Hindlimb muscle (tissue), 1 donor: ENCODE measurements around the gene POC1A. TPM values are rescaled to one million over a fixed set of nuclear protein-coding genes. Genes with fewer than 3 reads are reported as not detected.

Experiments
- DNase-seq: peaks from one replicate; pipeline ENCODE4 v3.0.0-alpha.2; 2013
- polyA plus RNA-seq: library from polyadenylated mRNA; unstranded; fragments of 120-200 nt; gene quantifications from one replicate; pipeline ENCODE4 v1.2.1, GENCODE V29; 2013; ENCODE audit not compliant: insufficient read length

Gene POC1A
- polyA plus RNA-seq, 1 donor: 4.2 TPM

DNA sequence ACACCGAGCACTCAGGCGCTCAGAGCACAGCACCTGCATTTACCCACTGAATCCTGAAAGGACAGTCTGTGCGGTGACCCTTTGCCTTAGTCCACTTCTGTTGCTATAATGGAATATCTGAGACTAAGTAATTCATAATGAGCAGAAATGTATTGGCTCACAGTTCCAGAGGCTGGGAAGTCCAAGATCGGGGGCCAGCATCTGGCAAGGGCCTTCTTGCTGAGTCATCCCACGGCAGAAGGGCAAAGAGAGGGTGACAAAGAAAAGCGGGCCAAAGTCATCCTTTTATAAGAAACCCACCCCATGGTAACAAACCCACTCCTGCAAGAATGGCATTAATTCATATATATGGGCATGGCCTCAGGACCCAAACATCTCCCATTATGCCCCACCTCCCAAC is 27.7 kb downstream of the POC1A start:
- DNase-seq: no peak

DNA sequence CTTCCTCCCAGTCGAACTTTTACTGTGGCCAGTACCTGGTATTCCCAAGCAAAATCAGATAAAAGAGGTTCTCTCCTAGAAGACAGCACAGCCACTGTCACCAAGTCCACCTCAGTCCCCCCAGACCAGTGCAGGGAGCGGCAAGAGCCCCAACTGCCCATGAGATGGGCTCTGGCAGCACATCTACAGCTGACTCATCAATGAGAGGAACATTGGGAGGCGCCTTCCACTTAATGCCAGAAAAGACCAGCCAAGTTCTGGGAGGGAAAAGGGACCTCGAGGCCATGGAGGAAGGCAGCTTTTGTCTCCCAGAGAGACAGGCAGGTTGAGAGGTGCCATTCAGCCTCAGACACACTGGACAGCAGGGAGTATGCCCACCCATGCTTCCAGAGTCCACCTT is 28.2 kb downstream of the POC1A start:
- no peak for DNase-seq

DNA sequence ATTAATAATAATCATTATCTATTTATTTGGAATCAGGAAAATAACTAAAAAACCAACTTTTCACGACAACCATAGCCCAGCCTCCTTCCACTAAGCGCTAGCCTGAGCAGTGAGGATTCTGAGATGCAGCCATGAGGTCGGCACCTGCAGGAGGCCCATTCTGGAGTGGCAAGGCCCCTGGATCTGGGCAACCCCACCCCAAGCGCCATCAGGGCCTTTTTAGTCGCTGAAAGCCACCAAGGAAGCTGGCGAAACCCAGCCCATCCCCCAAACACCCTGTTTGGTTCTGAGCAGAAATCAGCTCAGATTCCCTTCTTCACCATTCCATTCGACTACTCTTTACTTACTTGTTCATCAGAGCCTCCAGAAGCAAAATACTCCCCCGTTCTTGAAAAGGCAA is 29.5 kb downstream of the POC1A start:
- no peak for DNase-seq

DNA sequence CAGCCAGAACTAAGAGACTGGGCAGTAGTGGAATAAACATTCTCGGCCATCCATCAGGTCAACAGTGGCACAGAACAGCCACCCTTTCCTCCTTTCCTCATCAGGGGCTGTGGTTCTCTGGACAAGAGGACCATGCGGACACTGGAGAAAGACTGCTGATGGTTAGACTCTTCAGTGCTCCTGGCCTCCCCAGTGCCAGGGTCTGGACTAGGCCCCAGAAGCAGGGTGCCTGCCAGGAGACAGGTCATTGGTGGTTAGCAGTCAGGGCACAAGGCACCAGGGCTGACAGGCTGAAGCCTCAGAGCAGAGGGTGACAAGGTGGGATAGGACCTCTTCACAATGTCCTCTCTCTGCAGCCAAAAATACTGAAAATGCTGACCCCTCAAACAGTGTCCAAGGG is 30.1 kb downstream of the POC1A start:
- no peak for DNase-seq

DNA sequence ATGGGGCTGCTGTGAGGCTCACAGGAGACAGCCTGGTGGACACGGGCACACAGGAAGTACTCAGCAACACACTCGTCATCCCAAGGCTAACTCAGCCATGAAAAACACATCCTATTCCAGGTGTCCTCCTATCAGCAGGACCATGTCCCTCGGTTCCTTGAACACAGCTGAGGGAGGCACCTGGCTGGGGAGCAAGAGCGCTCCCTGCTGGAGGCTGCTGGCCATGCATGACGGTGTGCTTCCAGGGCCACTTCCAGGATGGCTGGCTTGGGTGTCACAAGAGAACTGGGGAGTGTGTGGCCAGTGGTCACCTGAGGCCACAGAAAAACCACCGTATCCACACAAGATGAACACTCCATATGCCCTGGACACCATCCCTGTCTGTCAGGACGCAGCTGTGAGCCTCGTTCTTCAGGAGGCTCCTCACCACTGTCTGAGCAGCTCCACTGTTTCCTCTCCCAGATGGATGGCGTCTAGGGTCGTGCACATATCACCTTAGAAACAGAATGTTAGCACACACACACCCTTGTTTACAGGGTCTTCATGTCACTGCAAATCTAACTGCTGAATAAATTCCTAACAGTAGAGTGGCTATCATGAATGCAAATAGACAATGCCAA is 31.0 kb downstream of the POC1A start:
- peak; percentile 80 for DNase-seq

DNA sequence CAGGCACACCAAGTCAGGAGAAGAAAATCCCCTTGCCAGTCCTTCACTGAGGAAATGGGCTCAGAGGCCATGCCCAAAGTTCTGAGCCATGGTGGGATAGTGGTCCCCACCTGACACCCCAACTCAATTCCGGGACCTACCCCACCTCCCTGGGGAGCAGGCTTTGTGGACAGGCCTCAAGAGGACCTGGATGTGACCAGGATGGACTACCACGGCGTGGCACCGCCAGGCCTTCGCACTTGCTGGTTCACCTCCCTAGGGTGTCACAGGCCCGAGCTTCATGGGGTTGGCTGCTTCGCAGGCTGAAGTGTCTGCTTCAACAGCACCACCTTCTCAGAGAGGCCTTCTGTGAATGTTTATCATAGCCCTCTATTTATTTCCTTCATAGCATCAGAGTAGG is 31.7 kb downstream of the POC1A start:
- no peak for DNase-seq

DNA sequence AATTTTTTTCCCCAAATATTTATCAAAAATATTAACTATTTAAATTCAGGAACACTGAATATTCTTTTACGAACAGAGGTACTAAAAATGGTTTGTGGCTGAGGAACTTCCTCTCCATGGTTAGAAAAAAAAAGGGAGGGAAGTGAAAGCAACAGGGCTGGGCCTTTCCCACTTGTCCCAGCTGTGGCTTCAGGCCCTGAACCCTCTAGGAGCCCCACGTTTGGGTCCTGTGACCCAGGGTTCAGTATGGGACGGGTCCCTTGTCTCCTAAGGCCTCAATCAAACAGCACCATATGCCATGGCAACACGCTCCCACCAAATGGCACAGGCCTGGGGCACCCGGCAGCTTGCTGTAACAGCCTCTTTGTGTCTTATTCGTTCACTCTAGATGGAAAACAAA is 32.4 kb downstream of the POC1A start:
- no peak for DNase-seq

DNA sequence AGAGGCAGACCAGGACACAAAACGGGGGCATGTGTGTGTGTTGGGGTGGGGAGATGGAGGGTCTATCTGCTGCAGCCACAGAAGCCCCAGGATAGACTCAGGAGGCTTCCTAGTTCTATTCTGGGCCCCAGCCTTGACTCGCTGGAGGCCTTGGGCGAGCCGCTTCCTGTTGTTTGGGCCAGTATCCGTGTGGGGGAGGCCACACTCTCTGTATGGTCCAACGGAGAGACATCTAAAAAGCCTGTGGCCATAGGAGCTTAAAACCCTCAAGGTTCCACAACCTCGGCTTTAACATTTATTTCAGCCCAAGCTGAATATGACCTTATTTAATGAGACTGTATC is 32.8 kb downstream of the POC1A start:
- no peak for DNase-seq

DNA sequence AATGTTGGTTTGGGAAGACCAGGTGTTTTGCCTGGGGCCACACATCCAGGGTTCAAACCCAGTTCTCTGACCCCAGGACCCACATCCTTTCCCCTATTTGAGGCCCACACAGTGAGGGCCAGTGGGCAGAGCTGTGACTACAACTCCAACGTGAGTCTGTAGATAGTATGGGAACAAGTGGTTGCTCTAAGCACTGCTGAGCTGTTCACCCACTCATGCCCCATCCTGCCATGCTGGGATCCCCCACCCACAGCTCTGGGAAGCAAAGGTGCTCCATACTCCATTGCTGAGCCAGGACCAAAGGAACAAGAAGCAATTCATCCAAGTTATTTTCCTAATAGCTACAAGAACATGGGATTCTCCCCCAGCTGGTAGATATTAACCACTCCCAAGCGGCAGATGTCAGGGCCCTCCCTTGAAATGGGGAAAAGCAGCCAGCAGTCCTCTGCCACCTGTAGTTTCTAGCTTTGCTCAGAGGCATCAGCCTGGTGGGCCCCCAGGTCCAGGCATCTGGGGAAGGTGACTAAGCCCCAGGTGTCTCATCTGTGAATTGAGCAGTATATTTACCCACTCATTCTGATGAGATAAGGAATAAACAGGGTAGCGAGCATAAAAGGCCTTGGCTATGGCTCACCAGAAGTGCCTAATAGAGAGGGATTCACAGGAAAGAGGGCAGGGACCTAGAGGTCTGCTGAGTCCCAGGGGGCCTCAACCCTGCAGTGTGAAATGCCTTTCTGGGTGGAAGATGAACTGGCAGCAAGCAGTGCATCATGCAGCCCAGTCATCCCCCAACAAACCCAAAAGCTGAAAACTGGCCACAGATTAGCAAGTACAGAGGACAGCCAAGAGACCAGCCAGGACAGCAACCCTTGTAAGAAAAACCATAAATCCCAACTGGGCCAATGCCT is 33.4 kb downstream of the POC1A start:
- no peak for DNase-seq

DNA sequence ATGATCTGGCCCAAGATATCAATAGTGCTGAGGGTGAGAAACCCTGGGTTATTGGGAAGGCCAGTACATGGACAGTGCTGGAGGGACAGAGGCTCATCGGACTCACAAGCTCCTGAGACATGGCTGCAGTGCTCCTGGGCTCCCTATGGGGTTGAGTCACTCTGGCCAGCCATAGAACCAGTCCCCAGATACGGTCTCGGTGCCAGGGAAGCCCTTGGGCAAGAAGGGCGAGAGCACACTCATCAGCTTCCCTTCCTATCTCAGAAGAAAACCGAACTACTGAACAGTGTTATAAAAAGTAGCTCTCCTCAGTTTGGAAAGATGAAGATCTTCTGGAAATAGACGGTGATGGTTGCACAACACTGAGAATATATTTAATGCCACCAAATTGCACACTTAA is 34.4 kb downstream of the POC1A start:
- DNase-seq: no peak

DNA sequence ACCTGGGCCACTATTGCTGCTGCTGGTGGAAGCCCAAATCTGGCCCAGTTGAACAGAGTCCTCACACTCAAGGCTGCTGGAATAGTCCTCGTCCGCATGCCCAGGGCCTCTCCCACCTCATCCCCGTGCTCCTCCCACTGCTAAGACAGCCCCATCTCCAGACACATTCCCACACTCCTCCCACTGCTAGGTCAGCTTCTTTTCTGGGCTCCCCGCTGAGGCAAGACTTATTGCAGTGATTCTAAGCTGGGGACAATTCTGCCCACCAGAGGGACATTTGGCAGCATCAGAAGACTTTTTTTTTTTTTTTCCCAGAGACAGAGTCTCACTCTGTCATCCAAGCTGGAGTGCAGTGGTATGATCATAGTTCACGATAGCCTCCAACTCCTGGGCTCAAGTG is 35.1 kb downstream of the POC1A start:
- no peak for DNase-seq

DNA sequence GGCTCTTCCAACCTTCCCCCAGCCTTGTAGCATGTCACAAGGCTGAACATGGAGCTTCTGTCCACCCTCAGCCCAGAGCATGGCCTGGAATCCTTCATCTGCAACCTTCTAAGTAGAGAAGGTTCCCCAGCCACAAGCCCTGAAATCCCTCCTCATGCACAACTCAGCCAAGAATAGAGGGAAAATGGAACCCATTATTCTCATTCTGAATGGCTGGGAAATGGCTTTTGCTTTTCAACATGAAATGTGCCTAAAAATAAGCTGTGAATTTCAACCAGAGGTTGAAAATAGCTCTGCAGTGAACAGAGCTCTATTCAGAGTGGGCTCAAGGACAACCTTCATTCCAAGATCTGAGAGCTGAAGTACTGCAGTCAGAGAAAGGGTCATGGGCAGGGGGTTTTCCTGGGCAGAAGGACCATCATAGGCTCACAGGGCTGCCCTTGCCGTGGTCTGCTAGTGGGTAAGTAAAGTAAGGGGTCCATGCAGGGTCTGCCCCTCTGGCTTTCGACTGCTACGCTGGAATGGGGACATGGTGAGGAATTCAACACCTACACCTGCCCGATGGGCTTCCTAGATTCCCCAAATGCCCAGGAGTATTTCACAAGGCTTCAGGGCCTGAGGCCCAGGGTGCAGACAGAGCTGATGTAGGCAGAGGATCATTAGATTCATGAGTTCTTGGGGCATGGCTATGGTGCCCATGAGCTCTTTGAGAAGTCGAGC is 35.9 kb downstream of the POC1A start:
- no peak for DNase-seq

DNA sequence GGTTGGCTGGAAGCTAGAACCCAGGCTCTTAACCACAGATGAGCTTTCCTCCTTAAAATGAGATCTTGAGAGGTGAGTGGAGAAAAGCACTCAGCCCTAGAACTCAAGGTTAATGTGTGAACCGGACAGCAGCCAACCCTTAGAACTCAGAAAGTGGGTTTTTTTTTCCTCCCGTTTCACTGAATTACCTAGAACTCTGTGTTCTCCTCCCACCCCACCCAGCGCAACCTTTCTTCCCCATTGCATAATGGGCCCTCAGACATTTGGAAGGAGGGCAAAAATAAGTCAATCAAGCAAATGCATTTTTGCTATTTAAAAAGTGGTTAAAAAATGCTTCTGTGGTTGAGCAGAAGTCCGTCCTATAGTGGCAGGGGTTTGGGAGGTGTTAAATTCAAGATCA is 36.7 kb downstream of the POC1A start:
- DNase-seq: no peak

DNA sequence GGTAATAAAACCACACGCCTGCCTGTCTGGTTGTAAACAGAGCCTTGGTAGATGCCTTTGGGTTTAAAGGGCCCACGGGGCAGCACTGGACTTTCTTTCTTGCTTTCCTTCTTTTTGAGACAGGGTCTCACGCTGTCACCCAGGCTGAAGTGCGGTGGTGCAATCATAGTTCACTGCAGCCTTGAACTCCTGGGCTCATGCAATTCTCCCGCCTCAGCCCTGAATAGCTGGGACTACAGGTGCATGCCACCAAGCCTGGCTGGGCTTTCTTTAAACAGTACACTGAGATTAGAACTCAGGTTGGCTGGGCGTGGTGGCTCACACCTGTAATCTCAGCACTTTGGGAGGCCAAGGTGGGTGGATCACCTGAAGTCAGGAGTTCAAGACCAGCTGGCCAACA is 42.2 kb downstream of the POC1A start:
- DNase-seq: no peak

DNA sequence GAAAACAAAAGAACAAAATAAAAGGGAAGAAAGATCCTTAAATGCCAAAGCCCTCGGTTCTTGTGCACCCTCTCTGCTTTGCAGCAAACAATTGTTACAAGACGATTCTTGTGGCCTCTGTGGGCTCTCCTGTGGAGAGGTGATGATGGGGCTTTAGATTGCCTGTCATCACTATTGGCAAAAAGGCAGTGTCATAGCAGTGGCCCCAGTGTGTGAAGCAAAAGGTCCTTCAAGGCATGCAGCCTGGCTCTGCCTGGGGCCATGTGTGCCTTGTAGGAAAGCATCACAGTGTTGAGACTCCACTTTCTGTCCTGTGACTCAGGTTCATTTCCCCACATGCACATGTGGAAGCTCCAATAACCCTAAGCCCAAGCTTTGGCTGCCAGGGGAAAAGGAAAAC is 43.7 kb downstream of the POC1A start:
- DNase-seq: no peak

DNA sequence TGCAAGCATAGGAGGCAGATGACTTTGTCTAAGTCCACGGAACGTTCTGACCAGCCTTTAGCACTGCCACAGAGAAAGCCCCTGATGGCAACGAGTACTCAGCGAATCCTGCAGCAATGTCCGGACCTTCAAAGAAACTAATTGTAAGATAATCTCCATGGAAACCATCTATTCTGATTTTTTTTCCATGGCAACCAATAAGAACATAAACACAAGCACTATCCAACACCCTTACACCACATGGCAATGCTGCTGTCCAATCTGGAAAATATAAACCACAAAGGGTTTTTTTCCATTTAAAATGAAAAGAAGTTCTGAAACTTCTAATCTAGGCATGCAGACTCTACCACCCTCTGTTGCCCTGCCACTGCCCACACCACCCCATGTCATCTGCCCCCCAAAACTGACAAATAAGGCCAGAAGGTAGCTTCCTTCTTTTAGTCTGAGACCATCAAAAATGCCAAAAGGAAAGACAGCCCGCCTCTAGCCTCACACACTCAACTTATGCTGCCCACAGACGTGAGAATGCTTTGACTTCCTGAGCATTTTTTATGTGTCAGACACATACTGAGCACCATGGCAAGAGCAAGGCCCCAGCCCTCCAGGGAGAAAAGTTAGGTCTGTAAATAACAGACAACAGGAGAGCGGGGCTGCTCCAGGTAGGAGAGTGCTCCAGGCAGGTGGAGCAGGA is 44.5 kb downstream of the POC1A start:
- no peak for DNase-seq

DNA sequence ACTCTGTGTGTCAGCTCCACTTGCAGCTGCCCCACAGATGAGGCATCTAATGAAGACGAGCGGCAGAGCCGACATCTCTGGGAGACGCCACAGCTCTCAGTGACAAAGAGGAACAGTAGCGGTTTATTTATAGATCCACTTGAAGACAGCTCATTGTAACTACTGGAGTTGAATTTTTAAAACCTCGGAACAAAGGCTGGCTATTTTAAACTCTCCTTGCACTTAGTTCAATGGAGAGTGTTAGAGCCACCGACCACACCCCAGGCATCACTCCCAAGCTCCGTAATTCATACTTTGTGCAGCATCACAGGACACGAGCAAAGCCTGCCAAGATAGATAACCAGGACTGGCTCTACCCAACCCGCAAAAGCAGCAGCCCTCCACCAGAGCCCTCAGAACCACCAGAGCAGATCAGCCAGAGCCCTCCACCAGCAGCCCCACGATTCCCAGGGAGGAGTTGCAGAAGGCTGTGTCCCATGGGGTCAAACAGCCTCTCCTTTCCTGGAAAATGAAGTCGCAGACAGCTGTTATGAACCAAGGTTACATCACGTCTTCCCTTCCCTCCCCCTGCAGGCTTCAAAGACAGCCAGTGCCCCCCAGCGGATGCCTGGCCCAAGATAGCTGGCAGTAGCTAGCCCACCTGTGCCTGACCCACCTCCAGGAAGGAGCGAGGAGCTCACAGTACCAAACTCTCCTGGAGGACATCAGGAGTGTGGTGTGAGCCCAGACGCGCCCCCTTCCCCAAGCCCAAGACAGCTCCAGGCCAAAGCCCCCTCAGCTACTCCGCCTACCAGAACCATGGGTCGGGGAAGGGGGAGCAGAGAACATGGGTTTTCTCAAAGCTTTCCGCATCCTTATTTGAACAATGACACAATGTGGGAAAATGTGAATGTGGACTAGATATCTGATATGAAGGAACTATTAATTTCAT is 45.7 kb downstream of the POC1A start:
- DNase-seq: peak; percentile 80

DNA sequence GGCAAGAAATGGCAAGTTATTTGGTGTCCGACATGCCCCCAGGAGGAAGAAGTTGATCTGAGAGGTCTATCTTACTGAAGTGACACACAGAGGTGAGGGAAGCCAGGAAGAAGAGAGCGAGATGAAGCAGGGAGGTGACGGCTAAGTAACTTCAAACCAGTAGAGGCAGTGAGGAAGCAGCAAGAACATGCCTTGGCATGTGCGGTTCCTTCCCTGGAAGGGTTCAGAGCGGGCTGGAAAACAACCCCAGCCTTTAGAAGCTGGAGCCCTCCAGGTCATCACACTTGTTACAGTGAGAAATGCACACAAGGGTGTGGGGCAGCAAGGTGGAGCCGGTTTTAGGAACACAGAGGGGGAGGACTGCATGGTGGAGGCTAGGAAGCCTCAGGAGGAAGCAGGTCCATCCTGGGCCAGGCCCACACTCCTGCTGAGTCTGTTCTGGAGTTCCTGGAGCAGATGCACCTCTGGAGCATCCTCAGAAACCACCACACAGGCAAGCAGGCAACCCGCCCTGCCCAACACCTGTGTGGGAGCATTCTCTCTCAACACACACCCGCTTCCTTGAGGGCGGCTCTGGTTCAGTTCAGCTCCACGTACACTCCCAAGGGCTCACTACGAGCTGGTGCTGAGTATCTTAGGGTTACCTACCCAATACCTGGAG is 47.1 kb downstream of the POC1A start:
- no peak for DNase-seq

DNA sequence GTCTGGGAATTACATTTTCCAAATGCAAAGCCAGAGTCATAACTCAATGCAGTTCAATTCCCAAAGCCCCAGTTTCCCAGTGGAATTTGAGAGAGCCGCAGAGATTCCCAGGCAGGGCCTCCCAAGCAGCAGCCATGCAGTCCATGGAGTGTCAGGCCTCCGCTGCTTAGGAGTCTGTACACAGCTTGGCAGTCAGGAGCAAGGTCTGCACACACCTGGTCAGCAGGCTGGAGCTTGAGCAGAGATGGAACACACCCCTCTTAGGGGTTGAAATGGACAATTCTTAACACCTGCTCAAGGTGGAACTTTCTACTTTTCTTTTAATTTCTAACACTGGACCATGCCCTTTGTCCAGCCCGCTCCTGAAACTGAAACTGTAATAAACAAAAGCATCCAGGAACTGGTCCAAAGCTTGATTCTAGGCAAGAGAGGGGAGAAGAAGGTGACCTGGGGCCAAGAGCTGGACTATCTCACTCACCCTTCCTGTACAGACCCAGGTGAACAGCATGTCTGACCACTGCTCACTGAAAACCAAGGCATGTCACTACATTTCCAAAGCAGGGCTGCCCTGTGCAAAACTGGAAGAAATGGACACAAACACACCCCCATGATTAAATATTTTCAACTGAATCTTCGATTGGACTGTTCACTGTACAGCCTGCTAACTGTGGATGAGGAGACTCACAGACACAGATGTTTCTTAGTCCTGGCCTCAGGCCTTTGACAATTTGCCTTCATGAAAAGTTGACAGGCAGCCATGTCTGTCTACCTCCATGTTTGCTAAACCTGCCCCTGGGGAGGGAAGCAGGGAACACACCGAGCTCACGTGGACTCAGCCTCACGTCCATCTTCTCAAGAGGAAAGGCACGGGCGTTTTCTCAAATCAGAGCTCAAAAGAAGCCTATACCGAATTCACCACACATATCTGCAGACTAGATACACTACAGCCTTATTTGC is 49.3 kb downstream of the POC1A start:
- no peak for DNase-seq

DNA sequence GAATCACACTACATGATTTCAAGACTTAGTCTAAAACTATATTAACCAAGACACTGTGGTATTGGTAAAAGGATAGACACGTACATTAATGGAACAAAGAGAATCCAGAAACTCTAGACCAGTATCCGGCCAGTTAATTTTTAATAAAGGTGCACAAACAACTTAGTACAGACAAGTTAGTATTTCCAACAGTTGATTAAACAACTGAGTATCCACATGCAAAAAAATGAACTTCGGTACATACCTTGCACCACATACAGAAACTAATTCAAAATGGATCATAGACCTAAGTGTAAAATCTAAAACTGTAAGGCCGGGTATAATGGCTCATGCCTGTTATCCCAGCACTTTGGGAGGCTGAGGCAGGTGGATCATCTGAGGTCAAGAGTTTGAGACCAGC is 51.3 kb downstream of the POC1A start:
- no peak for DNase-seq
